Posterior cingulate gyrus (tissue), 11 donors: ENCODE results near the gene FH.

Source experiments
- DNase-seq, 10 donors: peaks; one replicate each; pipeline versions ENCODE4 v3.0.0 to v3.0.0-alpha.2; 2020 to 2021; ENCODE audit warnings: mixed read lengths in 3 of 10
- intact Hi-C: fragments of 100-400 bp; cut with DNase I; formaldehyde crosslinking; loops from one replicate; pipeline ENCODE4 v1.15.1; 2023

FH gene

DNA sequence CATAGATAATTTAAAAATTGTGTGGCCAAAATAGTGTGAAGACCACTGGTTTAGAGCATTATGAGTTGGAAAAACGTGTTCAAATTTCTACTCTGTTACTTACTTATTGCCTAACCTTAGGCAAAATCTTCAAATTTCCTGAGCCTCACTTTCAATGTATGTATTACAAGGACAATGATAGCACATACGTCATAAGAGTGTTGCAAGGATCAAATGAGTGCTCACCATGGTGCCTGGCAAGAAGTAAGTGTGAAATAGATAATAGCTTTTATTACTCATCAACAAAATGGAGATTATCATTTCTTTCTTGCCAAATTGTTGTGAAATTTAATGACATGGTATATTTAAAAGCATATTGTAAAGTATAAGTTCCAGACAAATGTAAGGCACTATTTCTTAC is 57.2 kb downstream of the FH start:
- no peak for DNase-seq
- intact Hi-C loops = no loop called here

DNA sequence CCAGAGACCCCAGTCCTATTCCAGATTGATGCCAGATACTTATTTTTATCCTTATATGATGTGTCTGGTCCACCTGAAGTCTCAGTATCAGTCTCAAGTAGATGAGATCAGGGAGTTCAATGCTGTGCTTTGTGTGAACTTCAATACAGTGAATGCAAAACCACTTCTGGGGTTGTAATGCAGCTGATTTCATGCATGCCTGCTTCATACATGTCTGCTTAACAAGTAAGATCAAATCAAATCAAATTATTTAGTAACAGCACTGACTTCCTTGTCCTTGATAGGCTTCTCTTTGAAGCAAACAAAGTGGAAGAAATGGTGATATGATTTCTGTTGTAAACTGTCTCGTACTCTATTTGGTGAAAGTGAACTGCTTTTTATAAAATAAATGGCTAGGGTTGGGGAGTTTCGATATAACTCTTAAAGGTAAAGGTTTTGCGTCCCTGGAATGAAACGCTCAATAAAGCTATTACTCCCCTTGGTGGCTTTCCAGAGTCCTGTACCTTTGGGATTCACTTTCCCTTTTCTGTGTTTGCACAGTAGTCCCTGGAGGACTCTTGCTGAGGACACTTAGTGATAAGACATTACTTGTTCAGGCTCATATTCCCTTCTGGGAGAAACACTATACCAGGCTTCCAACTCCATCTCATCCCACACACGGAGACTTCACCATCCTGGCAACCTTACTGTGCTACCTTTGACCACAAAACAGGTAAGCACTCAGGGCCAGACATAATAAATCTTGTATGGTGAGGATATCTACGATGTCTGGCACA is 59.3 kb downstream of the FH start:
- intact Hi-C loops = no loop called here

DNA sequence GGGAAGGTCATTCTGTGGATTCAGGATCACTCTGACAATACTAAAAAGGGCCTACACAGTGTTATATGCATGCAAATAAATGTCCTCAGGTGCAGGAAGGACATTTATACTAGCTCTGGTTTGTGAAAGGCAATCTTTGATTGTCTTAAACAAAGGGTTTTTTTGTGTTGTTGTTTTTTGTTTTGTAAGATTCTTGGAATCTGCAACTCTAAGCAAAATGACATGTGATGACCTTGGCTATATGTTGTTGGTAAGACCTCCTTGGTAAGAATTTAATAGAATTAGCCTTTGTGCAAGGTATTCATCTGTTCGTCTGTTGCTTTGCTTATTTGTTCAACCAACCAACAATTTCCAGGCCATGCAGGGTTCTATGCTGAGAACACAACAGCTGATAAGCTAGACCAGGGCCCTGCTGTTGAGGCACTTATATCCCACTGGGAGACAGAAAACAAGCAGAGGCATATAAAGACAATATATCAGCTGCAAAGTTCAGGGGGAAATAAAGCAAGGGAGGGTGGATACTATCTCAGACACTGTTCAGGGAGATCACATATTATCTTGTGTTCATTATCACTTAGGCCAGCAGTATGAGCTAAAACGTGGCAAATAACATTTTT is 60.3 kb downstream of the FH start:
- intact Hi-C loops = no loop called here
- no peak for DNase-seq

More for the DNA sequence above, 59.3 kb downstream of the FH start:
- no peak for DNase-seq

DNA sequence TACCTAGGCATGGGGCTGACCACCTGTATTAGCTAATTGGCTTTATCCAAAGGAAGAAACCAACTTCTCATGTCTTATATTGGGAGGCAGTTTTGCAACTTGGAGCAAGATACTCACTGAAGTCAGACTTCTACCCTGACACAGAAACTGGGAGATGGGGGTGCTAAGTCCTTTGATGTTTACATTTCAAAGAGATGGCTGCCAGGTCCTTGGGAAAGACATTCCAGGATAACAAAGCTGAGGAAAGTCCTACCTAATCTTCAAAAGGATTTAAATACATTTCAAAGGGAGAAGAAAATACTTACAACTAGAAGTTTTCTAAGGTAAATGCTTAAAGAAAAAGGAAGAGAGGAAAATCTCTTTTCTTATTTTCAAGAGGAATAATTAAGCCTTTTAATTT is 62.1 kb downstream of the FH start:
- no peak for DNase-seq
- intact Hi-C loops = no loop called here

DNA sequence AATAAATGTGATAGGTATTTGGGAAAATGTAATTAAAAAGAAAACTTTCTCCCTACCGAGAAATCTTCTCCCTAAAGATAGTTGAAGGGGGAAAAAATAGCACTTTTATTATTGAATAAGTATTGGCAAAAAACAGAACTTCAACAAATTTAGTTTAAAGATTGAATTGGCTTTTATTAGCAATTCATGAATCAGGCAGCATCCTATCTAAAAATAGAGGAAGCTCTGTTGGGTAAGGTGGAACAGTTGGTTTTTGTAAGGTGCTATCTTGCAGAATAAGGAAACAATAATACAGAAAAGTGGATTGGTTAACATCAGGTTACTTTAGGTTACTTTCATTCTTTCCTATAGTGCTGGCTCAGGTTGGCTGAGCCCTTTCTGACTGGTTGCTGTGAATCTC is 62.8 kb downstream of the FH start:
- no peak for DNase-seq
- intact Hi-C loops = no loop called here

DNA sequence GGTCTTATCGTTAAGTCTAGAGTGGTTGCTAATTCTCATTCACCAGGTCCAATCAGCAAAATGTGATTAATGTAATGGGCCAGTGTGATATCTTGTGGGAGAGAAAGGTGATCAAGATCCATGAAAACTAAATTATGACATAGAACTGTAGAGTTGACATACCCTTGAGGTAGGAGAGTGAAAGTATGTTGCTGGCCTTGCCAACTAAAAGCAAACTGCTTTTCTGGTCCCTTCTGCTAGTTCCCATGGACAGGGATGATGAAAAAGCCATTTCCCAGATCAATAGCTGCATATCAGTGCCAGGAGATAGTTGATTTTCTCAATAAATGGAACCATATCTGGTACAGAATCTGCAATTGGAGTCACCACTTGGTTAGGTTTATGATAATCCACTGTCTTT is 65.8 kb downstream of the FH start:
- DNase-seq = no peak
- intact Hi-C loops = no loop called here

DNA sequence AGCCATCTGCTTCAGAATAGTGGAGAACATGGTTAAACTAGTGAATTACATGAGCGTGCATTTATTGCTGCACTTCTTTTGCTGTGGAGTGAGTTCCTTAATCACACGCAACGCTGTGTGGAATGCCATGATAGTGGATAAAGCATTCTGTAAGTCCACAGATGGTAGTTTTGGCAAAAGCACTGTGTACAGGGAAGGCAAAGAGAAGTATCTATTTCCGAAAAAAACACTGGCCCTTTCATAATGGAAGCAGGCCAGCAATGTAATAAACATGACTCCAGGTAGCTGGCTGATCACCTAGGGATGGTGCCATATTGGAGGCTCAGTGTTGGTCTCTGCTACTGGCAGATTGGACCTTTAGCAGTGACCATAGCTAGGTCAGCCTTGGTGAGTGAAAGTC is 67.6 kb downstream of the FH start:
- DNase-seq = no peak

More for the DNA sequence above, 67.6 kb downstream of the FH start:
- intact Hi-C loops = no loop called here
